Panc1 (cell line): ENCODE results near the gene PEX12. TPM values are rescaled to one million over a fixed set of nuclear protein-coding genes. Genes with fewer than 3 reads are reported as not detected.

Experiments used
- ATAC-seq: fragments of 200-7000 bp; cut with Tn5 transposase; 2 replicates; pipeline ENCODE4 v1.9.1; 2020; ENCODE audit warnings: mild to moderate bottlenecking, moderate library complexity
- BruUV-seq: library from RNA; stranded (reverse); fragments of 400-500 nt; replicated peaks from 2 replicates; lab custom pipeline; 2021; lab: Mats Ljungman, UMichigan
- CTCF ChIA-PET: fragments of 300-600 bp; sonication (Branson Sonifier 250); formaldehyde crosslinking; loops from one replicate; lab custom pipeline; 2022; ENCODE audit warnings: antibody characterized with exemption; lab: Charles Lee
- POLR2A ChIA-PET: fragments of 300-600 bp; sonication (Branson Sonifier 250); formaldehyde crosslinking; loops from one replicate; lab custom pipeline; 2022; ENCODE audit warnings: antibody characterized with exemption; lab: Charles Lee
- DNase-seq: peaks from one replicate; pipeline ENCODE4 v3.0.0-alpha.2; 2010; ENCODE audit warnings: low read depth, low spot score
- H3K27ac ChIP-seq: 2 replicates; pipeline ENCODE4 v1.5.1; 2011; ENCODE audit warnings: mild to moderate bottlenecking, low read length, inconsistent platforms
- H3K27me3 ChIP-seq: fragments of 200-500 bp; sonication (Bioruptor generic); 2 replicates; pipeline ENCODE4 v1.6.0; 2014; ENCODE audit warnings: low read length, inconsistent platforms; ENCODE audit not compliant: control insufficient read depth, insufficient read depth
- H3K36me3 ChIP-seq: fragments of 200-500 bp; sonication (Bioruptor generic); 2 replicates; pipeline ENCODE4 v1.5.1; 2014; ENCODE audit warnings: inconsistent platforms, mild to moderate bottlenecking, low read length, moderate library complexity; ENCODE audit not compliant: control insufficient read depth, insufficient read depth
- H3K4me1 ChIP-seq: 2 replicates; pipeline ENCODE4 v1.5.1; 2011; ENCODE audit warnings: inconsistent platforms, mild to moderate bottlenecking, low read length, moderate library complexity; ENCODE audit not compliant: control insufficient read depth, insufficient read depth
- H3K4me3 ChIP-seq, 2 experiments: 2 replicates each; pipeline ENCODE4 v1.5.1; 2011 to 2012; ENCODE audit warnings: low read depth in 2 of 2, low read length in 2 of 2, mild to moderate bottlenecking in 2 of 2, inconsistent platforms in 1 of 2, moderate library complexity in 1 of 2
- H3K9me3 ChIP-seq: fragments of 200-500 bp; sonication (Bioruptor generic); 2 replicates; pipeline ENCODE4 v1.5.1; 2014; ENCODE audit warnings: low read depth, mild to moderate bottlenecking, inconsistent platforms, low read length, moderate library complexity; ENCODE audit not compliant: control insufficient read depth, insufficient read depth
- POLR2AphosphoS5 ChIP-seq: IDR thresholded peaks from 2 replicates; pipeline ENCODE4 v1.6.1; 2012; ENCODE audit warnings: mild to moderate bottlenecking, low read depth, low read length, moderate library complexity
- SIN3A ChIP-seq: IDR thresholded peaks from 2 replicates; pipeline ENCODE4 v1.6.1; 2012; ENCODE audit warnings: low read depth, mild to moderate bottlenecking, low read length, moderate library complexity, borderline replicate concordance; ENCODE audit not compliant: insufficient read depth
- TCF7L2 ChIP-seq: IDR thresholded peaks from 2 replicates; pipeline ENCODE4 v1.6.1; 2011; ENCODE audit warnings: mild to moderate bottlenecking, low read depth, low read length, inconsistent platforms
- in situ Hi-C: cut with HindIII; loops from 2 replicates; pipeline ENCODE4 v1.10.0; 2016; ENCODE audit warnings: low sequenced_read_pairs, low pct_unique_long_range_greater_than_20kb
- intact Hi-C: fragments of 100-400 bp; cut with micrococcal nuclease; formaldehyde crosslinking; loops from one replicate; pipeline ENCODE4 v1.10.0; 2022; ENCODE audit not compliant: unreplicated experiment
- total RNA-seq: library from RNA; stranded (reverse); gene quantifications from one replicate; pipeline ENCODE4 v1.2.1, GENCODE V29; 2021; ENCODE audit not compliant: unreplicated experiment
- TF ChIP-seq, protein P1 (sequence below), 2 experiments: IDR thresholded peaks; 2 replicates each; pipeline ENCODE4 v1.6.1; 2011 to 2012; ENCODE audit warnings: low read depth in 2 of 2, control low read depth in 1 of 2, low read length in 1 of 2, mild to moderate bottlenecking in 1 of 2, moderate library complexity in 1 of 2; ENCODE audit not compliant: insufficient read depth in 1 of 2
- TF ChIP-seq, protein P2 (sequence below): fragments of 450-650 bp; IDR thresholded peaks from 2 replicates; pipeline ENCODE4 v1.5.1; 2017; ENCODE audit warnings: mild to moderate bottlenecking

PEX12 gene
- total RNA-seq, 1 experiment from 2014 or later, result 6.6 TPM

DNA sequence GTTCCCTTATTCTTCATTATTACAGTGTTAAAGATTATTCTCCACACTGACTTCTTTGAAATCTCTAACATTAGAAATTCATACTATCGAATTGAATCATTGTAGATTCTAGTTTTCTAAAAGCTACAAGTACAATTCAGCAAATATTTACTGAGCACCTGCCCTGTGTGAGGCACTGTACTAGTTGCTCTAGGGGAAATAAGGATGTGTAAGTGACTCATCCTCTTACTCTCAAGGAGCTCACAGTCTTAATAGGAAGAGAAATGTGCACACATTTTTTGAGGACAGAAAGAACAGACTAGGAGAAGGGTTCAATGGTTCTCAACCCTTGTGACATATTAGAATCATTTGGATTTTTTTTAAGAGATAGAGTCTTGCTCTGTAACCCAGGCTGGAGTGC is 33.2 kb downstream of the PEX12 start:
- TF ChIP-seq, protein P1, sequence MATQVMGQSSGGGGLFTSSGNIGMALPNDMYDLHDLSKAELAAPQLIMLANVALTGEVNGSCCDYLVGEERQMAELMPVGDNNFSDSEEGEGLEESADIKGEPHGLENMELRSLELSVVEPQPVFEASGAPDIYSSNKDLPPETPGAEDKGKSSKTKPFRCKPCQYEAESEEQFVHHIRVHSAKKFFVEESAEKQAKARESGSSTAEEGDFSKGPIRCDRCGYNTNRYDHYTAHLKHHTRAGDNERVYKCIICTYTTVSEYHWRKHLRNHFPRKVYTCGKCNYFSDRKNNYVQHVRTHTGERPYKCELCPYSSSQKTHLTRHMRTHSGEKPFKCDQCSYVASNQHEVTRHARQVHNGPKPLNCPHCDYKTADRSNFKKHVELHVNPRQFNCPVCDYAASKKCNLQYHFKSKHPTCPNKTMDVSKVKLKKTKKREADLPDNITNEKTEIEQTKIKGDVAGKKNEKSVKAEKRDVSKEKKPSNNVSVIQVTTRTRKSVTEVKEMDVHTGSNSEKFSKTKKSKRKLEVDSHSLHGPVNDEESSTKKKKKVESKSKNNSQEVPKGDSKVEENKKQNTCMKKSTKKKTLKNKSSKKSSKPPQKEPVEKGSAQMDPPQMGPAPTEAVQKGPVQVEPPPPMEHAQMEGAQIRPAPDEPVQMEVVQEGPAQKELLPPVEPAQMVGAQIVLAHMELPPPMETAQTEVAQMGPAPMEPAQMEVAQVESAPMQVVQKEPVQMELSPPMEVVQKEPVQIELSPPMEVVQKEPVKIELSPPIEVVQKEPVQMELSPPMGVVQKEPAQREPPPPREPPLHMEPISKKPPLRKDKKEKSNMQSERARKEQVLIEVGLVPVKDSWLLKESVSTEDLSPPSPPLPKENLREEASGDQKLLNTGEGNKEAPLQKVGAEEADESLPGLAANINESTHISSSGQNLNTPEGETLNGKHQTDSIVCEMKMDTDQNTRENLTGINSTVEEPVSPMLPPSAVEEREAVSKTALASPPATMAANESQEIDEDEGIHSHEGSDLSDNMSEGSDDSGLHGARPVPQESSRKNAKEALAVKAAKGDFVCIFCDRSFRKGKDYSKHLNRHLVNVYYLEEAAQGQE (IDR thresholded peaks at IDR 0.05; ENCODE audit: insufficient read depth in 1 of 2, low read depth in 2 of 2, low read length in 1 of 2), result no peak
- TF ChIP-seq TCF7L2 (no peak), POLR2AphosphoS5 (no peak)
- TF ChIP-seq, protein P2, sequence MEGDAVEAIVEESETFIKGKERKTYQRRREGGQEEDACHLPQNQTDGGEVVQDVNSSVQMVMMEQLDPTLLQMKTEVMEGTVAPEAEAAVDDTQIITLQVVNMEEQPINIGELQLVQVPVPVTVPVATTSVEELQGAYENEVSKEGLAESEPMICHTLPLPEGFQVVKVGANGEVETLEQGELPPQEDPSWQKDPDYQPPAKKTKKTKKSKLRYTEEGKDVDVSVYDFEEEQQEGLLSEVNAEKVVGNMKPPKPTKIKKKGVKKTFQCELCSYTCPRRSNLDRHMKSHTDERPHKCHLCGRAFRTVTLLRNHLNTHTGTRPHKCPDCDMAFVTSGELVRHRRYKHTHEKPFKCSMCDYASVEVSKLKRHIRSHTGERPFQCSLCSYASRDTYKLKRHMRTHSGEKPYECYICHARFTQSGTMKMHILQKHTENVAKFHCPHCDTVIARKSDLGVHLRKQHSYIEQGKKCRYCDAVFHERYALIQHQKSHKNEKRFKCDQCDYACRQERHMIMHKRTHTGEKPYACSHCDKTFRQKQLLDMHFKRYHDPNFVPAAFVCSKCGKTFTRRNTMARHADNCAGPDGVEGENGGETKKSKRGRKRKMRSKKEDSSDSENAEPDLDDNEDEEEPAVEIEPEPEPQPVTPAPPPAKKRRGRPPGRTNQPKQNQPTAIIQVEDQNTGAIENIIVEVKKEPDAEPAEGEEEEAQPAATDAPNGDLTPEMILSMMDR, result no peak
- no peaks in the 10 kb centered on the region for H3K4me1 ChIP-seq
- intact Hi-C loops, result no loop called here
- H3K27ac ChIP-seq, result no peak overlapping the region
- in situ Hi-C loops, result loop anchor here (25.0 kb wide), 2 partner anchors 233 to 358 kb away; partner anchors contain the start of gene SLC35G3
- H3K4me3 ChIP-seq, result no peak overlapping the region
- BruUV-seq, result no TSS peak
- ATAC-seq (no peak), DNase-seq (no peak)
- POLR2A ChIA-PET, result interaction anchor here (0.6 kb wide), 1 partner anchor 247 kb away, joined by 3 read pairs; no protein-coding TSS in a partner anchor
- CTCF ChIA-PET, result interaction anchor here (0.8 kb wide), 1 partner anchor 9 kb away, joined by 3 read pairs; no protein-coding TSS in a partner anchor
- H3K9me3 ChIP-seq, result no peaks in the 10 kb centered on the region
- peaks cover 12% of the 10 kb centered on the region; the same call in 1 of the 2 replicates for H3K27me3 ChIP-seq
- no peaks in the 10 kb centered on the region for H3K36me3 ChIP-seq

DNA sequence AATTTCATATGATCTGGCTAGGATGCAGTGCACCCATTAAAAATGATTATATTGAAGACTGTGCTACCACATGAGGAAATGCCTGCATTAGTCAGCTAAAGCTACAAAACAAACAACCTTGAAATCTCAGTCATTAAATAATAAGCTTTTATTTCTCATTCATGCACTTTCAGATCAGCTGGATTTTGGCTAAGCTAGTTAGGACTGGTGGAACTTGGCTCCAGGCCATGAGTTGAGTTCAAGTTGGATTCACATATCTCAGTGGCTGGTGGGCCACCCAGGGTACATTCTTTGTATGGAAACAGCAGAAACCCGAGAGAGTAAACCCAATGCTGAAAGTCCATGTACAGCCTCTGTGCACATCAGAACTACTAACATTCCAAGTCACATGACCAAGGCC is 34.5 kb downstream of the PEX12 start:
- no TSS peak for BruUV-seq
- ATAC-seq (no peak), DNase-seq (no peak)
- no peaks in the 10 kb centered on the region for H3K4me1 ChIP-seq
- POLR2A ChIA-PET, result no interaction called here
- TF ChIP-seq SIN3A, result no peak
- TF ChIP-seq, protein P2, result no peak
- TF ChIP-seq, protein P1 (IDR thresholded peaks at IDR 0.05; ENCODE audit: insufficient read depth in 1 of 2, low read depth in 2 of 2, low read length in 1 of 2), result no peak
- TF ChIP-seq POLR2AphosphoS5, result no peak
- TF ChIP-seq TCF7L2, result no peak
- in situ Hi-C loops (loop anchor here (25.0 kb wide), 2 partner anchors 232 to 357 kb away; partner anchors contain the start of gene SLC35G3), intact Hi-C loops (no loop called here)
- no peaks in the 10 kb centered on the region for H3K9me3 ChIP-seq
- H3K4me3 ChIP-seq, result no peak overlapping the region
- H3K27ac ChIP-seq, result no peak overlapping the region
- peaks cover 4% of the 10 kb centered on the region; the same call in 1 of the 2 replicates for H3K27me3 ChIP-seq
- CTCF ChIA-PET, result no interaction called here
- H3K36me3 ChIP-seq, result no peaks in the 10 kb centered on the region
